Measurements from ENCODE around the gene SMG6. TPM values are rescaled to one million over a fixed set of nuclear protein-coding genes. Genes with fewer than 3 reads are reported as not detected.

Gene SMG6
- polyA plus RNA-seq, 3 donors, result 27.1 to 32.1 (median 28.0) TPM

DNA sequence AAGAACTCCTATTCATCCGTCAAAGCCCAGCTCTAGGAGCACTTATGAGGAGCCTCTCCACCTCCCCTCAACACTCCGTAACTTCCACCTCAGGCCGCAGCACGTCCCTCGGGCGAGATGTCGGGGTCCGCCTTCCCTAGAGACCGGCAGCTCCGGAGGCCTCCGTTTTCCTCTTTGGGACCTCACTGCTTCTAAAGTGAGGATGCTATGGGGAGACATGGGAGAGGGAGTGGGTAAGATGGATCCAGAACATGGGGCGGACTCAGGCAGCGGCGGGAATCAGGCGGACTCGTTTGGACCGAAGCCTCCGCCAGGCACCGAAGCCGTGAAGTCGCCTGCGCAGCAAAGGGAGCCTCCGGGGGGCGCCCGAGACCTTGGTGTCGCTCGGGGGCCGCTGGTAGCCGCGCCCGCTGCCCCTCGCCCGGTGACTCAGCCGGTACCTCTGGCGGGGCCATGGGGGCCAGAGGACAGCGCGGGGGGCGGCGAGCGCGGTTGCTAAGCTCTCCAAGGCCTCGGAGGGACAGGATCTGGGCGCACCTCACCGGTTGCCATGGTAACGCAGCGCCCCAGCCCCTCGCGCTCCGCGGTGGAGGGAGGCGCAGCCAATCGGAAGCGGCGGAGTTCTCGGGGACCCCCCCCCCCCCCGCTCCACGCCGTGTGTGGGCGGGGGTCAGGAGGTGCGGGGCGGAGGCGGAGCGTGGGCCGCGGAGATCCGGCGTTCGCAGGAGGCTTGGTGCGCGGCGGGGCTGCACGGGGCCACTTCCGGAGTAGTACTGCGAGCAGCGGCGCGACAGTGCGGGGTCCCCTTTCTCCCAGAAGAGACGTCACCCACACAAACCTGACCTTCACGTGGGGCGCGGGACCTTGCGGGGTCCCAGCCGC lies 250.0 kb downstream of the SMG6 start:
- no peak for DNase-seq (ENCODE audit: extremely low read depth in 1 of 11, low read depth in 9 of 11, low spot score in 4 of 11)

DNA sequence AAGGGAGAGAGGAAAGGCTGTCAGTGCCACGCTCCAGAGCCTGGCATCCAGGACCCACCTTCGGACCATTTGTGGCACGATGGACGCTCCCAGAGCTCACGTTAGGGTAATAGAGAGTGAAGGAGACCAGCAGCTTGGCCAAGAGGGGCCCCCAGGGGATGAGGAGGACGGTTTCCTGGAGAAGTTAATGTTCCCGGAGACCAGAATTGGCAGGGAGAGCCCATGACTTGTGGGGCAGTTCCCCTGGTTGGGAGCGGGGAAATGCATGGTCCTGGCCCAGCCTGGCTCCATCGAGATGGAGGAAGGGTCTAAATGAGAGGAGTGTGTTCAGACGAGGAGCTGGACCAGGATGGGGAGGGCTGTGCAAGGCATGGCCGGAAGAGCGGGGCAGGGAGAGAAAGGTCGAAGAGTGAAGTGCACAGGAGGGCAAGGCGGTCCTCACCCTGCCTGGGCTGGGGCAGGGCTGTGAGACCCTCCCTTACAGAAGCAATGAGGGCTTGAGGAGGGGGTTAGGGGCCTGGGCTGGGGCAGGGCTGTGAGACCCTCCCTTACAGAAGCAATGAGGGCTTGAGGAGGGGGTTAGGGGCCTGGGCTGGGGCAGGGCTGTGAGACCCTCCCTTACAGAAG lies 251.5 kb downstream of the SMG6 start:
- no peak for DNase-seq (ENCODE audit: extremely low read depth in 1 of 11, low read depth in 9 of 11, low spot score in 4 of 11)

DNA sequence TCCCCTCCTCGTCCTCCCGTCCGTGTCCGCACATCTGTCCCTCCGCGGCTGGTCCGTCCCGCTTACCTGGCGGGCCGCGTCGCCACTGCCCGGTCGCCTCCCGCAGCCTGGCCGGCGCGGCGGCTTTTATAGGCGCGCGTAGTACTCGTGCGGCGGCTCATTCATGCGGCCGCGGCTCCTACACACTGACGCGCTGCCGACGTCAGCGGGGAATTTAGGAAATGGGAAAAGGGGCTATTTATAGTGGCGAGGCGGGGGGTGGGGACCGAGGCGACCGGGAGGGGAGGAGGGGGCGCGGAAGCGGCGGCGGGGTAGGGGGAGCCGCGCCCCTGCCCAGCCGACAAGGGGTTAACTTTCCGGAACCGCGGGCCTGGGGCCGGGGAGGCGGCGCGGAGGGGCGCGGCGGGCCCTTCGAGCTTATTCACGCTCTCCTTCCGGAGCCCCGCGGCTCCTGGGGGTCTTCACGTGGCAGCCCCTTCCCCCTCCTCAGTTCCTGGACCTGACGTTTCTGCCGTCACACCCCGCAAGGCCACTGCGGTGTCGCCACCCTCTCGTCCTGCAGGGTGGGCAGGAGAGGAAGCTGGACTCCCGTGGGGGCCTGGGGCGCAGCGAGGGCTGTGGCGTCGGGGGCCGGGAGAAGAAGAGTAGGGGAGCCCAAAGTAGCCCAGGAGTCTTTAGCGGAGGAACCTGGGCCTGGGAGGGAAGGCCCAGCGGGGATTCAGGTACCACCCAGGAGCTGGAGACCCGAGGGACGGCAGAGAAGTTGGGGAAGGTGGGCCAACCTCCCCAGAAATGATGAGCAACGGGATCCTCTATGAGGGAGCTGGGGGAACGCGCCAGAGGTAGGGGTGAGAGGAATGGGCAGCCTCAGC lies 252.3 kb downstream of the SMG6 start:
- DNase-seq (ENCODE audit: extremely low read depth in 1 of 11, low read depth in 9 of 11, low spot score in 4 of 11), result no peak

DNA sequence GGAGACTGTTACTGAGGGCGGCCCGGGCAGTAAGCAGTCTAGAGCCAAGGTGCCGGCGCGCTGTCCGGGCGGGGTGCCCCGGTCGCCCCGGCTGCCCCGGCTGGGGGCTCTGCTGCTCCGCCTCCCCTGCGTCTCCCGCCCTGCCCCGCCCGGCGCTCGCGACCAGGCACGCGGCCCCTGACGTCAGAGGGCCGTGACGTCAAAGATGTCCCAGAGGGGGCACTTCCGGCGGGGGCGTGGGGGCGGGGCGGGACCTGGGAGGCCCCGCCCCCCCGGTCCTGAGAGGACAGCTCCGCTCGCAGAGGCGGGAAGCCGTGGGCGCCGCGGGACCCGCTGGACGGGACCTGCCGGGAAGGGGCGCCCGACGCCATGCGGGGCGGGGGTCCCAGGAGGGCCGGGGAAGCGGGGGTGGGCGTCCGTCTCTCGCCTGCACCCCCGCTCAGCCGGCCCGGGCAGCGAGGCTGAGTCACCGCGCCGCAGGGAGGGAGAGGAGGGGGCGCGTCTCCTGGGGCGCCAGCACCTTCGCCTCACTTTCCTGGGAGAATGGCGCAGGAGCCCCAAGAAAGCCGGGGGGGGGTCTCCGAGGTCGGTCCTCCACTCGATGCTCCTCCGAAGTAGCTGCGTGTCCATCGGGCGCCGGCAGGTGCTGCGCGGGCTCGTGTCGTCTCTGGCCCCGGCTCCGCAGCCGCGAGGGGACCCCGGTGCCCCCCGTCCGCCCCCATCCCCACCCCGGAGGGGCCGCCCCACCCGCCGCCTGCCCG lies 253.1 kb downstream of the SMG6 start:
- DNase-seq (ENCODE audit: extremely low read depth in 1 of 11, low read depth in 9 of 11, low spot score in 4 of 11), result no peak

DNA sequence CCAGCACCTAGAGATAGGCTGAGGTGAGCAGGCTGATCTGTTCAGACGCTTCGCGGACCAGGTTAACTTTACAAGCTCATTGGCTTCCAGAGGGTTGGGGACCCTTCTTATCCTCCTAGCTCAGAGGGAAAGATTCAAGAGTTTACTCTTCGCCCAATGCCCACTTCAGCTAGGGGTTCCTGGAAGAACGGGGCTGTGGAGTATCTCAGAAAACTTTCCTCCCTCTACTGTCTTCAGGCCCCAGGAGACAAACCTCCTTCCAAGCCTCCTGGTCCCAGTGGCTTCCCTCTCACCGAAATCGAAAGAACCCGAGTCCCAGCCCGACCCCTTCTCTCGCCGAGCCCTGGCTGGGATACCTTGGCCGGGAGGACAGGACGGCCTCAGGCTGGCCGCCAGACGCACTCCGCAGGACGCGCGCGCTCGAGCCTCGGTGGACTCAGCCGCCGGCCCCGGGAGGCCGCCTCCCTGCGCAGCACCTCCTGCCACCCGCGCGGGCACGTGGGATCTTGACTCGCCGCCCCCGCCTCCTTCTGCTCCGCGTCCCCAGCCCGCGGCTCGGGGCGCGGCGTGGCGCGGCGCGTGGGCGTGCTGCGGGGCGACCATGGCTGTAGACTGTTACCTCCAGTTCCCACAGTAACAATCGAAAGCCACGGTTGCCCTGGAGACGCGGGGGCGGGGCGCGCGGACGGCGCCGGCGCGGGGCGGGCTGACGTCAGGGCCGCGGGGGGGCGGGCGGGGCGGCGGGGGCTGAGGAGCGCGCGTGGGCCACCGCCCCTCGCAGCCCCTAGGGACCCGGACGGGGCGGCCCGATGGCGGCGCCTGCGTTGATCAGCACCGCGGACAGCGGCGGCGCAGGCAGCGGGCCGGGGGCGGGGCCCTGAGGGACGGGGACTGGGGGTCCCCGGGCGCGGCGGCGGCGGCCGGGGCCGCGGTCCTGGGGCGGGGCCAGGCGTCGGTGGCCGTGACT lies 254.0 kb downstream of the SMG6 start:
- DNase-seq (ENCODE audit: extremely low read depth in 1 of 11, low read depth in 9 of 11, low spot score in 4 of 11), result peak in 3 of 11 donors; percentile 74 to 80 (median 78)

DNA sequence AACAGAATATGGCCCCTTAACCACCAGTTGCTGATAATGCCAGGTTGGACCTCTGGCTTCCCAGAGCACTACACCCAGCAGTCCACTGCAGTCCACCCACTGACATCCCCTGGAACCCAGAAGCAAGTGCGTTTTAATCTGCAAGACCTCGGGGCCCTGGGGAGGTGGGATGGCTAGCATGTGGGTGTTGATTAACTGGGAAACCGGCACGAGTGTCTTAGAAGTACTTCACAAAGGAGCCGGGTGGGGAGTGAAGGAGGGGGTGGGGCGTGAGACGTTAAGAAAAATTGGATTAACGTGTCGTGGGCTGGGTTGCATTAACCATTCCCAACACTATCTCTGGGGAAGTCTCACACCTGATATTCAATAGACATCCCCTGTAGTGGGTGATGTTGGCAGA lies 254.8 kb downstream of the SMG6 start:
- DNase-seq (ENCODE audit: extremely low read depth in 1 of 11, low read depth in 9 of 11, low spot score in 4 of 11), result no peak

DNA sequence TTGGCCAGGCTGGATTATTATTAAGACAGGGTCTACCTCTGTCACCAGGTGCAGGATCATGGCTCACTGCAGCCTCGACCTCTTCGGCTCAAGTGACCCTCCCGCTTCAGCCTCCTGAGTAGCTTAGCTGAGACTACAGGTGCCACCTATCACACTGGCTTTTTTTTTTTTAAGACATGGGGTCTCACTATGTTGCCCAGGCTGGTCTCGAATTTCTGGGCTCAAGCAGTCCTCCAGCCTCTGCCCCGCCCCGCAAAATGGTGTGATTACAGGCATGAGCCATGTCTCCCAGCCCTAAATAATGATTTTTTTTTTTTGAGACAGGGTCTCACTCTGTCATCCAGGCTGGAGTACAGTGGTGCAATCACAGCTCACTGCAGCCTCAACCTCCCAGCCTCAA lies 256.0 kb downstream of the SMG6 start:
- DNase-seq (ENCODE audit: extremely low read depth in 1 of 11, low read depth in 9 of 11, low spot score in 4 of 11), result no peak

DNA sequence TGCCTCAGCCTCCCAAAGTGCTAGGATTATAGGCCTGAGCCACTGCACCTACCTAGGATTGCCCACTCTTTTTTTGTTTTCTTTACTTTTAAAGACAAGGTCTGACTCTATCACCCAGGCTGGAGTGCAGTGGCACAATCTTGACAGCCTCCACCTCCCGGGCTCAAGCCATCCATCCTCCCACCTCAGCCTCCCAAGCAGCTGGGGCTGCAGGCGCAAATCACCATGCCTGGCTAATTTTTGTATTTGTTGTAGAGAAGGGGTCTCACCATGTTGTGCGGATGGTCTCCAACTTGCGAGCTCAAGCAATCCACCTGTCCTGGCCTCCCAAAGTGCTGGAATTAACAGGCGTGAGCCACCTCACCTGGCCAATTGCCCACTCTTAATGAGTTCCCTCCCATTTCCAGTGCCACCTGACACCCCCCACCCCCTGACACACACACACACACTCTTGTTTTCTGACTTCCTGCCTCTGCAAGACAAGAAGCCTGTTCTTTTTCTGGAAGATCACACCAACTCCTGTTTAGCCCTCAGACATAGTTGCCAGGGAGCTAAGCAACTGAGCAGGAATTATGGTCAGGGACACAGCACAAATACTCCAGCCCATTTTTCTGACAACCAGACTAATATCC lies 259.2 kb downstream of the SMG6 start:
- no peak for DNase-seq (ENCODE audit: extremely low read depth in 1 of 11, low read depth in 9 of 11, low spot score in 4 of 11)

DNA sequence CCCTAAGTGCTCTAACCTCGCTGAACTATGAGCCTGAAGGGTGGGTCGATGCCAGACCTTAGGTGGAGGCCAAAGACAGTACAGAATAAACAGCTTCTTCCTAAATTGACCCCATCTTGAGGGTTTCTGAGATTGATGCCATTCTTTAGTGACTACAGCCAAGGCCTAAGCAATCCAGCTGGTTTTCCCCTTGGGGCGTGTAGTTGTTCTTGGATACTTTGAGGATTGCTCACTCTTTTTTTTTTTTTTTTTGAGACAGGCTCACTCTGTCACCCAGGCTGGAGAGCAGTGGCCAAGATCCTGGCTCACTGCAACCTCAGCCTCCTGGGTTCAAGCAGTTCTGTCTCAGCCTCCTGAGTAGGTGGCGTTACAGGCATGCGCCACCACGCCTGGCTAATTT lies 259.8 kb downstream of the SMG6 start:
- DNase-seq (ENCODE audit: extremely low read depth in 1 of 11, low read depth in 9 of 11, low spot score in 4 of 11), result no peak

DNA sequence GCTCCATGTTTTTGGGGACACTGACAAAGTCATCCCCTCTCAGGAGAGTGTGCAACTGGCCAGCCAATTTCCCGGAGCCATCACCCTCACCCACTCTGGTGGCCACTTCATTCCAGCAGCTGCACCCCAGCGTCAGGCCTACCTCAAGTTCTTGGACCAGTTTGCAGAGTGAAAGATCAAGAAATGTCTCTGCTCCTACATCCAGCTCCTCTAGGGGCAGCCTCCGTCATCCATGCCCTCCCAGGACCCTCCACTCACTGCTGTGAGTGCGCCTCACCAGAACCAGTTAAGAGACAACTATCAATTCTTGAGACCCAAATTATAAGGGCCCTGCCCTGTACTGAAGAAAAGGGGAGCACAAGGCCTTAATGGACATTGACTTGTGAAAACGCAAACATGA lies 260.7 kb downstream of the SMG6 start:
- DNase-seq (ENCODE audit: extremely low read depth in 1 of 11, low read depth in 9 of 11, low spot score in 4 of 11), result no peak

DNA sequence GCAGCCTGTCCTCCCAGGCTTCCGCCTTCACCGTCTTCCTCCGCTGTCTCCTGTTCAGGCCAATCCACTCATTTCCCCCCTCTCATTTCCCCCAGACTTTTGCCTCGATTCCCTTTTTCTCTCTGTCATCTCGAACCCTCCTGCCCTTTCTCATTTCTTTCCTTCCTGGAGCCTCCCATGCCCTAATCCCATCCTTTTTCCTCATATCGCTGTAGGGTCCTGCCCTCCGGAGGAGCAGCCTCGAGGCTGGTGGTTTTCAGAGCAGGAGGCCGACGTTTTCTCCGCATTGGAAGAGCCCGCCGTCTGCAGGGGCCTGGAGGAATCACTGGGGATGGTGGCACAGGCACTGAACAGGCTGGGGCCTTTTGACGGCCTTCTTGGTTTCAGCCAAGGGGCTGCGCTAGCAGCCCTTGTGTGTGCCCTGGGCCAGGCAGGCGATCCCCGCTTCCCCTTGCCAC lies 261.2 kb downstream of the SMG6 start:
- DNase-seq (ENCODE audit: extremely low read depth in 1 of 11, low read depth in 9 of 11, low spot score in 4 of 11), result no peak

DNA sequence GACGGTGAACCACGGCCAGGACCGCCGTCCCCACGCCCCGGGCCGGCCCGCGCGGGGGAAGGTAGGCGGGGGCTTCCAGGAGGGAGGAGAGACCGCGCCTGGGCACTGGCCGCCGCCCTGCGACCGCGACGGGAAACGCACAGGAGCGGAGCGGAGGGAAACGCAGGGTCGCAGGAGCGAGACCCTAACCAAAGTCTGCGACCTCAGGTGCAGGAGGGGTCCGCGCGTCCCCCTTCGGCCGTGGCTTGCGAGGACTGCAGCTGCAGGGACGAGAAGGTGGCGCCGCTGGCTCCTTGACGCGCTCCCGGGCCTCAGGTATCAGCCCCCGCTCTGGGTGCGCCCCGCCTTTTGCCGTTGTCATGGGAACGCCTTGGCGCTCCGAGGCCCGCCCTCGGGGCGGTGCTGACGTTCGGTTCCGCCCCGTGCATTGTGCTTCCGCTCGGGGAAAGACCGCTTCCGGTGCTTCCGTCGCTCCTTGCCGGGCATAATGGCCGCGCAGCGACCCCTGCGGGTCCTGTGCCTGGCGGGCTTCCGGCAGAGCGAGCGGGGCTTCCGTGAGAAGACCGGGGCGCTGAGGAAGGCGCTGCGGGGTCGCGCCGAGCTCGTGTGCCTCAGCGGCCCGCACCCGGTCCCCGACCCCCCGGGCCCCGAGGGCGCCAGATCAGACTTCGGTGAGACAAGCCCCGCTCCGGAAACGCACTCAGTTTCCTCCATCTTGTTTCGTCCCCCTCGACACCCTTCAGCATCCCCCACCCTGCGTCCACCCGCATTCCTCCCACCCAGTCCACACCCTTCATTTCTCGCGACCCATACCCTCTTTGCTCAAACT lies 261.8 kb downstream of the SMG6 start, which contains the start of gene OVCA2:
TSS of gene OVCA2 (plus strand) at position 462 of the 829 bp plus-strand sequence. CDS start at position 488, 26 bp downstream.
- peak; percentile 89 to 95 (median 93) for DNase-seq (ENCODE audit: extremely low read depth in 1 of 11, low read depth in 9 of 11, low spot score in 4 of 11)

DNA sequence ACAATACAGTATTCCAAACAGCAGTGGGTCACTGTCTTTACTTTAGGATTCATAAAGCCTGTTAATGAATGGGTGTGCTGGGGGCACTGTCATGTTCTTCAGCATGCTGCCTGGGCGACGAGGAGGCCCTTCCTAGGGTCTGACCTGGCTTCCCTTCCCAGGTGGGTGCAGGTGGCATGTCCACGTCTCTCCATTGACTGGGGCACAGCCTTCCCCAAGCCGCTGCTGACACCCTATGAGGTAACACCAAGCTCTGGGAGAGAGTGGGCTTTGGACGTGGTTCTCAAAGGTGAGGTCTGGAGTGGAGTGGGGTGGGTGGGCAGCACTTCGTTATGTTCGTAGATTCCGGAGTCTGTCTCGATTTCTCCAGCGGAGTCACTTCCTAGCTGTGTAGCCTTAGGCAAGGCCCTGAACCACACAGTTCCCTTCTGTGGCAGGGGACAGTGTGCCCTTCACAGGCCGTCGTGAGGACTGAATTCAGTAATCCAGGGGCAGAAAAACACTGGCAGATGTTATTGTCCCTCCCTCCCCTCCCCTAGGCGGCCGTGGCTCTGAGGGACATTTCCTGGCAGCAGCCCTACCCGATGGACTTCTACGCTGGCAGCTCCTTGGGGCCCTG lies 262.5 kb downstream of the SMG6 start:
- DNase-seq (ENCODE audit: extremely low read depth in 1 of 11, low read depth in 9 of 11, low spot score in 4 of 11), result no peak

DNA sequence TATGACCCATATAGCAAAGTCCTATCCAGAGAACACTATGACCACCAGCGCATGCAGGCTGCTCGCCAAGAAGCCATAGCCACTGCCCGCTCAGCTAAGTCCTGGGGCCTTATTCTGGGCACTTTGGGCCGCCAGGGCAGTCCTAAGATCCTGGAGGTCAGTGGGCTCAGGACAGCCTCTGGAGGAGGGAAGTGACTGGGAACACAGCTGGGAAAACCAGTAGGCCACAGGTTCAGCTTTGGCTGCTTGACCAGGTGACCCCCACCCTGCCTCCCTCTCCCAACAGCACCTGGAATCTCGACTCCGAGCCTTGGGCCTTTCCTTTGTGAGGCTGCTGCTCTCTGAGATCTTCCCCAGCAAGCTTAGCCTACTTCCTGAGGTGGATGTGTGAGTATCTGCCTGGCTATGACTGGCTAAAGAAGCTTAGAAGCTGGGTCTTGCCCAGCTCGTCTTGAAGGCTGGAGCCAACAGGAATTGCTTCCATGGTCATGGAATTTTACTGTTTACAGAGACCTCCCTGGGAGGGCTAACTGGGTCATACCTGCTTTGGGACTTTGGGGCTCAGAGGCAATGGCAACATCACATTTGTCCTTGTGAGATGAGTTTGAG lies 263.3 kb downstream of the SMG6 start:
- DNase-seq (ENCODE audit: extremely low read depth in 1 of 11, low read depth in 9 of 11, low spot score in 4 of 11), result no peak

DNA sequence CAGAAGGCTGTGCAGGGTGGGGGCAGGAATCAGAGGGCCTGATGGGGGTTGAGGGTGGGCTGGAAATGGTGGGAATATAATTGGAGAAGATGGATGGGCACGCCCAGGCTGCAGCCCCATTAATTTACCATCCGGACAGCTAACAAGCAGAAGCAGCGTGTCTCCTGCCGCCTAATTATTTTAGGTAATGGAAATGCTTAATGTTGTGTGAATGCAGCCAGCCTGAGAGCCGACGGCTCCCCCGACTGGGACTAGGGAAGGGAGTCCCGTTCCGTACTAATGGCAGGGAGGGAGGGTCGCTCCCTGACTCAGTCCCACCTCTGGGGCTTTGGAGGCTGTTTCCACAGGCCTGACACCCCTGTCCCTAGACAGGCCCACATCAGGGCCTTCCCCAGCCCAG lies 266.4 kb downstream of the SMG6 start:
- DNase-seq (ENCODE audit: extremely low read depth in 1 of 11, low read depth in 9 of 11, low spot score in 4 of 11), result no peak
